GM21360 (cell line): ENCODE results near the gene KCNH4.
"Not testable (repeated sequence)": the region's sequence is repeated elsewhere in the genome, so short reads cannot be mapped to it uniquely, and the experiment has no call there.

Source experiments
- ATAC-seq: cut with Tn5 transposase; IDR thresholded peaks from one replicate; pipeline ENCODE4 v1.9.1; 2021; ENCODE audit warnings: mild to moderate bottlenecking, moderate library complexity; ENCODE audit not compliant: unreplicated experiment

The KCNH4 gene

GRCh38 chr17:42180922-42181850, at the start of gene KCNH4:
Gene KCNH4 (minus strand): TSS chr17:42181142. CDS start chr17:42180945, 197 bp downstream.
- peak; percentile 32 for ATAC-seq

- no peak for ATAC-seq
Measured at GRCh38 chr17:42230225-42230624, 49.3 kb upstream of the KCNH4 start.

DNA sequence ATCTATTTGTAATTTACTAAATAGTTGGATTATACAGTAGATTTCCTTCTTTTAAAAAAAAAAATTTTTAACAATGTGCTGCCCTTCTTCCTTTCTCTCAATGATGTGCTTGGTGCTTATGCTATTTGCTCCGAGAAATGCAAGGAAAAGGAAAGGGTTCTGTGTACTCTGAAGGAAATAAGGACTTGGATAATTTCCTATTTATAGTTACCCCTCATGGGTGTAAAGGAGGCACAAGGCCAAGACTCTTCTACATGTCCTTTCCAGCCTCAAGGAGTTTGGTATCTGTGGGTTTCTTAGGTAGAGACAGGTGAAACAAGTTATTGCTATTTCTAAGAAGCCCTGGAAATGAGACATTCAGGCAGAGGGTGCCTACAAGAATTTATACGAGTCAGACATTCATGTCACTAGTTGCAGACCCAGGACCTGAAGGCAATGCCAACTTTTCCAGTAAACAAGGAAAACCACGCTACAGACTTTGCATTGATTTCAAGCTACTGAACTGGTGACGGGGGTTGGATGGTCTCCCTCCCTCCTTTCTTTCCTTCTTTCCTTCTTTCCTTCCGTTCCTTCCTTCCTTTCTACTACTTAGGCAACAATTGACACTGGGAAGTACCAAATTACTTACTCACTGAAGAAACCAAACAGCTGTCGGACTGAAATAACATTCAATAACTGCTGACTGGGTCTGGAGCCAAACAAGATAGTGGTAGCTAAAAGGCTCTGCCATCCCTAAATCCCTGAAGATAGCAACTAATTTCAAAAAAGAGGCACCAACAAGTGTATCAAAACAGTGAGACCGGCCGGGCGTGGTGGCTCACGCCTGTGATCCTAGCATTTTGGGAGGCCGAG, 47.1 kb upstream of the KCNH4 start:
- no peak for ATAC-seq

- ATAC-seq = no peak
Measured at GRCh38 chr17:42225646-42226045, 44.7 kb upstream of the KCNH4 start.

GRCh38 chr17:42224651-42225050, 43.7 kb upstream of the KCNH4 start:
- no peak for ATAC-seq

- no peak for ATAC-seq
Measured at GRCh38 chr17:42221886-42222745, 41.2 kb upstream of the KCNH4 start.

- ATAC-seq = not testable (repeated sequence)
Measured at GRCh38 chr17:42219280-42219679, 38.3 kb upstream of the KCNH4 start.

DNA sequence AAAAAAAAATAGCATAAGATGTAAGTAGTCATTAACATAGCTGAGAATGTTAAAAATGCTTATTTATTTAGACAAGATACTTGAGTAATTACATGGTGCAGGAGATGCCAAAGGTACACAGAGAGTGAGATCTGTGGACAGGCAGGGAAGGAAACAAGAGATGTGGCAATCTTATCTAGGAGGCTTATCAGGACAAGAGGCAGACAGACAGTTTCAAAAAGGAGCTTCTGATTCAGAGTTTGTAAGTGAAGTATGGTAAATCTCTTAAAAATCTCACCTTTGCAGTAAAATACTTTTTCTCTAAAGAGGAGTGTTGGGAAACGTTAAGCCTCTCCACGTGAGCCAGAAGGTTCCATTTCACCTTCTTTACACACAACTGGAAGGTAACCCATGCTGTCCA, 33.2 kb upstream of the KCNH4 start:
- no peak for ATAC-seq

DNA sequence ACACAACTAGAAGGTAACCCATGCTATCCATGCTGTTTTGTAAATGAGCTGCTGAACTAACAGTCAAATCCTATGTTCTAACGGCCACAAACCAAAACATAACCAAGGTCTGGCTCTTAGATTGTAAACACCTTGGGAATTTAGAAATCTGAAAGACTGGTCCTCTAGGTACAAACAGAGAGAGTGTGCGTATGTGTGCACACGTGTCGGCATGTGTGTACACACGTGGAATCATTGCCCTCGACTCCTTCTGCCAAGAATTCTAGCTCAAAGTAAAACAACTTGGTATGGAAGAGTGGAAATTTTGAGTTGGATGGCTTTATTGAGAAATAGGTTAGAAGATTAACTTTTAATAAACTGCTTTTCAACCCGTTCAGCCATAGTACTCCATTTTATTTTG, 31.4 kb upstream of the KCNH4 start:
- ATAC-seq = no peak

- not testable (repeated sequence) for ATAC-seq
Measured at GRCh38 chr17:42211921-42212341, 31.0 kb upstream of the KCNH4 start.

GRCh38 chr17:42210046-42210445, 29.1 kb upstream of the KCNH4 start:
- no peak for ATAC-seq

DNA sequence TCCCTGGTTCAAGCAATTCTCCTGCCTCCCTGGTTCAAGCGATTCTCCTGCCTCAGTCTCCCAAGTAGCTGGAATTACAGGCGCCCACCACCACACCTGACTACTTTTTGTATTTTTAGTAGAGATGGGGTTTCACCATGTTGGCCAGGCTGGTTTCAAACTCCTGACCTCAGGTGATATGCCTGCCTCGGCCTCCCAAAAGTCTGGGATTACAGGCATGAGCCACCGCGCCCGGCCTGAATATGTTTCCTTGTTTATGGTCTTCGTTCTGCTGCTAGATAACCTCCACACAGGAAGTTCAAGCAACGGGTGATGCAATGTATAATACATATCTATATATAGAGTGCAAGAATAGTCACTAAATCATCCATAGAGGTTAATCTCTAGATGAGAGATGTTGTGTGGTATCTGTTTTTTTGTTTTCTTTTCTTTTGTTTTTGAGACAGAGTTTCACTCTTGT, 25.2 kb upstream of the KCNH4 start:
- ATAC-seq = not testable (repeated sequence)

DNA sequence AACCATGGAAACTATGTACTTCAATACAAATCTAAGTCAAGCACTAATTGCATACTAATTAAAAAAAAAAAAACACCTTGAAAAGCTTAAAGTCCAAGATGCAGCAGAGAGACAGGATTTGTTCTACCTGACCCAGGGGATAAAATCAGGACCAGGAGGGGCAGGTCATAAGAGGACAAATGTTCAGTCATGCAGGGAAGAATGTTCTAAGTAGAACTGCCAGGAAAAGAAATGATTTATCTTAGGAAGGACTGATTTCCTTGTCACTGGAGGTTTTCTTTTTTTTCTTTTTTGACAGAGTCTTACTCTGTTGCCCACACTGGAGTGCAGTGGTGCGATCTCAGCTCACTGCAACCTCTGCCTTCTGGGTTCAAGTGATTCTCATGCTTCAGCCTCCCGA, 22.4 kb upstream of the KCNH4 start:
- no peak for ATAC-seq

GRCh38 chr17:42202696-42203095, 21.8 kb upstream of the KCNH4 start:
- no peak for ATAC-seq

DNA sequence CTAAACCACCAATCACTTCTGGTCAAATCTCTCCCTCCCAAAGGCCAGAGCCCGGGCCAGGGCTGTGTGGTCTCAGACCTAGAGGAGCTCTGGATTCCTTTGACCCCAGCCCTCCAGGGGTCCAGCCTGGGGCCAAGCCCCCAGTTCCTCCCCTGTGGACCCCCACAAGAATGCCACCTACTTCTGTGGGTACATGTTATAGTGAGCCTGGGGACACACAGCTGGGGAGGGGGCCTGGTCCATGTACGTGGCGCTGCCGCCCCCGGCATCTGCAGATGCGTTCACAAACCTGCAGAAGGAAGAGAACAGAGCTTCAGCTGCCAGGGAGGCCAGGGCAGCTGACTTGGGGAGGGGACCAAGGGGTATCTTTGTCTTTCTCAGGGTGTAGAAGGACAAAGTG, 21.2 kb upstream of the KCNH4 start:
- no peak for ATAC-seq

DNA sequence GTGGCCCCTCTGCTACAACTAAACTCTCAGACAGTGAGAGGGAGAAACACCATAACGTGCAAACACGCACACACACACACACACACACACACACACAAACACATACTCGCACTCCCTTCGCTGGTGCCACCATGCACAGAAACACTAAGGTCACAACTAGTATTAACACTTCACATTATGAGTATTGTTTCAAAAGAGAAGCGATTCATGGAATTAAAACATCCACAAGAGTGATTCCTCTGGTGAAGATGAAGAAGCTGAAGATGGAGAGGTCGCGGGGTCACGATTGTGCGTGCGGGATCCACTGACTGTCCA, 20.5 kb upstream of the KCNH4 start:
- no peak for ATAC-seq

DNA sequence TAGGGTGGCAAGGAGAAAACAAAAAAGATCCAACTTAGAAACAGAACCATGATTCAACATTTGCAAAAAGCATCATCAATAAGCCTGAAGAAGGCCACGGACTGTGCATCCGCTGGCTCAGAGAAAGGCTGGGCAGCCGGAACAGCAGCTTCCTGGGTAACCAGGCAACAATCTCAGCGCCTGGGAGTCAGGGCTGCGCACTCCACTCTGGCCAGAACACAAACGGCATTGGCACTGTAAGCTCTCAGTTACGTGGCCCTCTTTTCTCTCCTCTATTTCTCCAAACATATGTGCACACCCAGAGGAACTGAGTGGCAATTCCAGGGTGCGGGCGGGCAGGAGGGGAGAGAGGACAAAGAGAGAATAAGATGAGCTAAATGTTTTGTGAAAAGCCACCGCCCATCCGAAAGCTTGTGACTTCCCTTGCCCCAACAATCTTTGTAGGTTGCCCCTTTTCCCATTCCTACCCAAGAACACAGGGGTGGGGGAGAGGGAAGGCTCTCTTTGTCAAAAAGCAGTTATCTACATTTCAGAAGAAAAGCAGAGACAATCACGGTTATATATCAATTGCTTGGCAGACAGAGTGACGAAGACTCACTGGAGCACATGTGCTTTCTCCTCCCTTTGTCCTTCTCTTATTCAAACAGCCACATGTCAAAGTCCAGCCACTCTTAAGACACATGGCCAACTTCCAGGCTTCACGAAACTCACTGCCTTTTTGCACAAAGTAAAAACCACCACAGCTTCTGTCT, 19.9 kb upstream of the KCNH4 start:
- no peak for ATAC-seq

DNA sequence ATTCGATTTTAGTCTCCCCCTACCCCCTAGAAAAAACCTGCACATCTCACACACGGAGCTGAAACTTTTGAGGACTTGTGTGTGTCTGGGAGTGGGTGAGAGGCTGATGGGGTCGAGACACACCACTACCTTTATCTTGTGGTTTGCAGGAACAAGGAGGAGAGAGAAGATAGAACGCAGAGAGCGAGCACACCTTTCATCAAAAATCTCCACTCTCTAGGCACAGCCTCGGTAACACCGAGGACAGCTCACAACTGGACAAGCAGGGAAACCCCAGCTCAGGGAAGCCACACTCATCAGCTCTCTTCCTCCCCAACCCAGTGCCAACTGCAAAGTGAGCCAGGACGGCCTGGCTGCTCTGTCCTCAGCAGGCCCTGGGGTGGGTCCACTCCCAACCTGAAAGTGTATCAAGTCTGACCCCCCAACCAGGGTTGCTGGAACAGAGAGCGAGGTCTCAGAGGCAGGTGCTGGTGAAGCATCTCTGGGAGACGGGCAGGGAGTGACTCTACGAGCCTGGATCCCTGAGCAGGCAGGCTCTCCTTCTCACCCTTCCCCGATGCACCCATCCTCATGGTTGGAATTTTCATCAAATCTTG, 18.6 kb upstream of the KCNH4 start:
- ATAC-seq = no peak

DNA sequence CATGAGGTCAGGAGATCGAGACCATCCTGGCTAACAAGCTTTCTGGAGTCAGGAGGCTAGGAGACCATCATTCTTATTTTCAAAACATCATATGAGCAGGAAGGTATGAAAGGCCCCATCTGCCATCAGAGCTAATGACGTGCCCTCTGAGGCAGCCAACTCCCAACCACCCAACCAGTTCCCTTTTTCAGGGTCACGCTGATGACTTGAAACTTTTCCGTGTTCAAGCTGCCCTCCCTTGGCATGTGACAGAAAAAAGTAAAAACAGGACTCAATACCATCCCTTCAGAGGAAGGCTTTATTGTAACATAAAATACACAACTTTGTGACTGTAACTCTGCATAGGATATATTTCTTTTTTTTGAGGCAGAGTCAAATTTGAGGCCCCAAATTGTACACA, 18.0 kb upstream of the KCNH4 start:
- ATAC-seq = no peak
